ENCODE measurements around the gene SARS1.

Gene SARS1

DNA sequence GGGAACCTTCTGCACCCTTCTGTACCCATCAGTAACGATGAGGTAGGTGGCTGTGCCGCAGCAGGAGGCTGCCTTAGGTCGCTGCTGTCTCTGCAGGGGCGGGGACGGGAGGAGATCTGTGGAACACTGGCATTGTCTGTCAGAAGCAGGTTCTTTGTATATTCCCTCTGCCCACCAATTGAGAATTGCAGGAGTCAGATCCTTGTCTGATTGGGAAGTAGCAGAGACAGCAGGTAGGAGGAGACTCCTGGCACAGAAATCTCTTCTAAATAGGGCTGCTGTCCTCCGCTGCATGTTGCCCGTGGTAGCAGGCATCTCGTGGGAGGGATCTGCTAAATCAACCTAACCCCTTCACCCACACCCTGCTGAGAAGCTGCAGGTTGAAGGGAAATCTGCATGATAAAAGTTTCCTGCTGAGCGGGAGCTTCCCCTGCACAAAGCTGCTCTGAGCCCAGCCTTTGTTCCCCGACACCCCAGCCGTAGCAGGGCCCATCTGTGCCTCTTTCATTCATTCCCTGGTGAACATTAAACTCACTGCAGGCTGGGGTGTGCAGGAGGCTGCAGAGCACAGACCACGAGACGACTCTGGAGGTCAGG lies 15.9 kb downstream of the SARS1 start:
- DNase-seq = no peak

DNA sequence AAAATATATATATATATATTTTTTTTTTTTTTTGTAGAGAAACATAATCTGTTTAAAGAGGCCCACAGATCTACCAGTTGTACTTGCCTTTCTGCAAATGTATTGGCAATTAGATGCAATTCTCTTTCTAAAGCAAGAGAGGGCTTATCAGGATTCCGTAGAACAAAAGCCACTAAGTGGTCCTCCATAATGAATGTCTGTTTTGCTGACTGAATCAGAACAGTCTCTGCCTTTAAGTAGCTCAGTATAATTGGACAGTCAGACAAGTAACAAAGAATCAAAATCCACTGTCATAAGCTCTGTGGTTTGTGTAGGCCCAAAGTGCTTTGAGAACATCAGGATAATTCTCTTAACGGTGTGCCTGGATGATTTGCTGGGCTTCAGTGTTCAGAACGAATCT lies 17.3 kb downstream of the SARS1 start:
- DNase-seq = no peak

DNA sequence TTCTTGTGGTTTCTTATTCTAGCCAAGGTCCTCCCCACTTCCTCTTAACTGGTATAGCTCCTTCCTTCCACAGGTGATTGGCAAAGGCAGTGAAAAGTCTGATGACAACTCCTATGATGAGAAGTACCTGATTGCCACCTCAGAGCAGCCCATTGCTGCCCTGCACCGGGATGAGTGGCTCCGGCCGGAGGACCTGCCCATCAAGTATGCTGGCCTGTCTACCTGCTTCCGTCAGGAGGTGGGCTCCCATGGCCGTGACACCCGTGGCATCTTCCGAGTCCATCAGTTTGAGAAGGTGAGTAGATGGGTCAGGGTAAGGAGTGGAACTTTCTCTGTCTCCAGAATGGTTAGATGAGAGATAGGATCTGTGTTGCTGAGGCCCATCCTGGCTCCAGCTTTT lies 21.4 kb downstream of the SARS1 start:
- no peak for DNase-seq

DNA sequence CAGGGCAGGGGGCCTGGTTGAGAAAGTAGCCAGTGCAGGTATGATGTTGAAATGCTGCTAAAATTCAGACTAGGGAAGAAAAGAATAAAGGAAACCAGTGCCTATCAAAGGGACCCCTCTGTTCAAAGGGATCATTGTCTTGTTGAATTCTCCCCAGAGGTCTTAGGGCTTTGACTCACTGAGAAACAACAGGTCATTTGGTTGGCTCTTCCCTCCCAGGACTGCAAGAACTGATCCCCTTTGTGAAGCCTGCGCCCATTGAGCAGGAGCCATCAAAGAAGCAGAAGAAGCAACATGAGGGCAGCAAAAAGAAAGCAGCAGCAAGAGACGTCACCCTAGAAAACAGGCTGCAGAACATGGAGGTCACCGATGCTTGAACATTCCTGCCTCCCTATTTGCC lies 23.8 kb downstream of the SARS1 start:
- DNase-seq = no peak

DNA sequence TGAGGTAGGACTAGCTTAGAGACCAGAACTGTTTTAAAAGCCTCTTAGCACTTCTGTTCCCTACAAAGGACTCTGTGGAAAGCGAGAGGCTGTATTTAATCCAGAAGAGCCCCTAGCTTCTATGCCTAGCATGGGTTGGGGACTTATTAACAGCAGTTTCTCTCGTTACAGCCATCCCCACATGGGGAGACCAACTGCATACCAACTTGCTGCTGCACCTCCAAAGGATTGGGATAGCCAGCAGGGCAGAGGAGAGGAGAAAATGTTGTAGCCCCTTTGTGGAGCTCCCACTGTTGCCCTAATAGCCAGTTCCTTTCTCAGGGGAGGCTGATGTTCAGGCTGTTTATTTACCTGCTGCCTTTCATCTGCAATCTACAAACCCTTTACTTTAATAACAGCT lies 24.7 kb downstream of the SARS1 start:
- no peak for DNase-seq

DNA sequence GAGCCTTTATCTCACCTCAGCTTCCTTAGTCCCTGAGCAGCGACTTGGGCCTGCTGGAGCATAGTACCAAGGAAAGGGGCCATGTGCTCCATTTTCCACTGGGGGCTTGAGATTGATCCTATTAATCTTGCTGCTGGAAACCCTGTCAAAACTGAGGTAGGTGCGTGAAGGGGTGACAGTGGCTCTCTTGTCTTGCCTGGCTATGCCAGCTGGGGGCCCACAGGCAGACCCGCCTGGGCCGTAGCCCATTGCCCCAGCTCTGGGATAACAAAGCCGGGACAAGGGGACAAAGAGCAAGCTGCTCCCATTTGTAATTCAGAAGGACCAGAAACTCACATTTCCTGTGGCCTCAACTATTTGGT lies 25.3 kb downstream of the SARS1 start:
- no peak for DNase-seq

DNA sequence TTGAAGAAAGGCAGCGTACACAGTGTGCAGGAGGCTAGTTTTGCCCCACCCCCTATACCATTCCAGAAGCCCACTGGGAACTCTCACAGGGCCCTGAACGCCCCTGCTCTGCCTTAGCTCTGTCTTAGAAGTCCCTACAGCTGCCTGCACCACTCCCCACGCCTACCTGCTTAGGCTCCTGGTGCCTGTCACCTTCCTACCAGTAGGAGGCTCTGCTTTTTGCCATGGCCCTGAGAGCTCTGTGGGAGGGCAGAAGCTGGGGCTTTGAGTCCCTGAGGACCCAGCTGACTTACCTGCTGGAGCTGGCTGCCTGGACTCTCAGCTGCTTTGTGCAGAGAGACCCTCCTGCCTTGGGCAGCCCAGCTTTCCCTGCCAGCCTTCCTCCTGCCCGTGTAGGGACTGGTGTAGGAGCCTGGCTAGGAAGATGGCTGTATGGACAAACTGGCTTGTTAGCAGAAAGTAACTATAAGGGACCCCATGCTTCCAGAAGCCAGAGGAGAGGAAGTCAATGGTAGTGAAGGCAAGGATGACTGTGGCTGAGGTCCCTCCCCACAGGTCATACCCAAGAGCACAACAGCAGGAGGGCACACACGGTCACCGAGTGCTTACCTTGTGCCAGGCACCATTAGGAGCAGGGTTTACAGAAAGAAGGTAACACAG lies 25.8 kb downstream of the SARS1 start:
- peak in 1 of 6 experiments; percentile 24 for DNase-seq

DNA sequence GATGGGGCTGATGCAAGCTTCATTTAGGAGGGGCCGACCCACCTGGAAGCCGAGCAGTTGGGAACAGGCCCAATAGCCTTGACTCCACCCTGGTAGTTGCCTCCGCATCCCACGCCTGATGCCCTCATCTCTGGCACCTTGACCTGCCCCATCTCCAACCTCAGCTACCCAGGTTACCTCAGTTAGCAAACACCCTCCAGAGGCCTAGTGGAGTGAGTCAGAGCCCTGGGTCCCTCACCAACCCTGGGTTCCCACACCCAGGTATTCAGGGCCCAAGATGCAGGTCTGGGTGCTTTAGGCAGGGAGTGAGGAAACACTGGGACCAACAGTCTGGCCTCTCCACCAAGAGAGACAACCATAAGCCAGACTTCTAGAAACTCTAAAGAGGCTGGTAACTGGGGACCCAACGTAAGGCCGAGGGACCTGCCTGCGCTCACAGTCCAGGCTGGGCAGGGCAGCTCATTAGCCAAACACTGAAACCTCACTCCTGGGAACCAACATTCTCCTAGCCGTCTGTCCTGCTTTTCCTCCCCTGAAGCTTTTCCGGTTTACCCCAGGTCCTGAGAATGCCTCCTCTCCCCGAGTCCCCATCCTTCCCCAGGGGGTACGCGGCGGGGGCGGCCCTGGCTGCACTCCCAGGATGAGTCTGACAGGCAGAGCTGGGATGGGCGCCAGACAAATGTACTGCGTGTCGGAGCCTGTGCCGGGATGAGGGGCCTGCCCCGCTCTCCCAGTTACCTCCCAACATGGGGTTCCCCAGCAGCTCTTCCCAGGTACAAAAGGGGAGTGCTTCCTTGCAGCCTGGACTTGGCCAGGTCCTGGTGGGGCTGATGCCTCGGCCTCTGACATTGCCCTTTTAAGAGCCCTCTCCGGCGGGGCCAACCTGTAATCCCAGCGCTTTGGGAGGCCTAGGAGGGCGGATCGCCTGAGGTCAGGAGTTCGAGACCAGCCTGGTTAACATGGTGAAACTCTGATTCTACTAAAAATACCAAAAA lies 26.7 kb downstream of the SARS1 start:
- no peak for DNase-seq

DNA sequence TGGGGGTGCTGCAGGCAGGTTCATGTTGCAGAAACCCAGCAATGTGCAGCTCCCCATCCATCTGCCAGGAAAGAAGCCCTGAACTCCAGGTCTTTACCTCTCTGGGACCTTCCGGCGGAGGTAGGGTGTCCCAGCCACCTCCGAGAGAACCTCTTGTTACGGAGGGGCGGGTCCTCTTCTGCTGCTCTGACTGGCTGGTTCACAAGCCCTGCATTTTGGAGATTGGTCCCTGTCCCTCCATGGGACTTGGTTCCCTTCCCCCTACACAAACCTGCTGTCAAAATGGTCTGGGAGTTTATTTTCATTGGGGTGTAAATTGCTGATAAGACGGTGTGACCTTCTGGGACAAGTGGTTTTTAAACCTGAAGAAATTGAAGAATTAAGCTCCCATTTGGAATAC lies 27.6 kb downstream of the SARS1 start:
- DNase-seq = no peak

DNA sequence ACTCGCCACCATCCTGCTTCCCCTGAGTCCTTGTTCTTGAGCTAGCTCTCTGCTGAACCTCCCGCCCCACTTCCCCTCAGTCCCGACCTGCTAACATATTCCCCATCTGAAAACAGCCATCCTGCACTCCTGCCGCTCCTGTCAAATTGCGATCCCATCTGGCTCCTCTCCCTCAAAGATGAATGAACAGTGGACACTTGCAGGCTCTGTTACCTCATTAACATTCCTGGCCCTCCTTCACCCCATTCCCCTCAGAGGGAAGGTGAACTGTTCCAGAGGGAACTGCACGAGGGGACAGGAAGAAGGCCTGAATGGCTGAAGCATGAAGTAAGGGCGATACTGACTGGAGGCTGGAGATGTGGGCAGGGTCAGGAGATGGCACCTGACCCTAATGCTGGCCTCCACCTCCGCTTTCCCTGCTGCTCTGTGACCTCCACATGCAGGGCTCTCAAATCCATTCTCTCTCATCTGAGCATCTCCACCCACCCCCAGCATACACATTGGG lies 28.2 kb downstream of the SARS1 start:
- DNase-seq = no peak

DNA sequence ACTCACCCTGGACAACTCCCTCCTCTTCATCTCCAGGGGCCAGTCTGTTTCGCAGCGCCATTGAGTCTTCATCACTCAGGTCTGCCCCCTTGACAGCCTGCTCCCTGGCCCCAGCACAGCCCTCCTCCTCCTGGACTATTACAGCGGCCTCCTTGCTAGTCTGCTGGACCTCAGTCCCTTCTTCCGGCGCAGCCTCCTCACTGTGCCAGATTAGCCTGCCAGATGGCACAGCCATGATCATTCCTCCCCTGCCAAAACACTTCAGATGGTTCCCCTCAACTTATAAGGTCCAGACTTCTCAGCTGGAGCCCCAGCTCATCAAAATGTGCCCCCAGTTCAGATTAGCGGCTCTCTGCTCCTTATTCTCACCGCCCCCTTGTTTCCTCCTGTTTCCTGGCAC lies 28.7 kb downstream of the SARS1 start:
- DNase-seq = no peak

DNA sequence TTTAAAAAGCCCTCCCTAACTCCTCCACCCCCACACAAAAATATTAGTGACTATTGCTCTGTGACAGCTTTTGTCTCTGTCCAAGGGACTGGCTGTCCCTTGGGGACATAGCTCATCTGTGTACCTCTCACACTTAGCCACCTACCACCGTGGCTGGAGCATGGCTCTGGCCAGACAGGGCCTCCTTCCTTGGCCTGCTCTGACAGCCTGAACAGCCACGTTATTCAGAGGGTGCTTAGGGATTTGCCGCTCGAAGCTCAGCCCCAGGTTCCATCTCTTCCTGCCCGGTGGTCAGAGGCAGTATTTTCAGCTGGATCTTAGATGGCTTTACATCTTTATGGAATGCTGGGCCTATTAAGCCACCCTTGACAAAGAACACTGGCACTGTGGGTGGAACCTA lies 29.5 kb downstream of the SARS1 start:
- no peak for DNase-seq

DNA sequence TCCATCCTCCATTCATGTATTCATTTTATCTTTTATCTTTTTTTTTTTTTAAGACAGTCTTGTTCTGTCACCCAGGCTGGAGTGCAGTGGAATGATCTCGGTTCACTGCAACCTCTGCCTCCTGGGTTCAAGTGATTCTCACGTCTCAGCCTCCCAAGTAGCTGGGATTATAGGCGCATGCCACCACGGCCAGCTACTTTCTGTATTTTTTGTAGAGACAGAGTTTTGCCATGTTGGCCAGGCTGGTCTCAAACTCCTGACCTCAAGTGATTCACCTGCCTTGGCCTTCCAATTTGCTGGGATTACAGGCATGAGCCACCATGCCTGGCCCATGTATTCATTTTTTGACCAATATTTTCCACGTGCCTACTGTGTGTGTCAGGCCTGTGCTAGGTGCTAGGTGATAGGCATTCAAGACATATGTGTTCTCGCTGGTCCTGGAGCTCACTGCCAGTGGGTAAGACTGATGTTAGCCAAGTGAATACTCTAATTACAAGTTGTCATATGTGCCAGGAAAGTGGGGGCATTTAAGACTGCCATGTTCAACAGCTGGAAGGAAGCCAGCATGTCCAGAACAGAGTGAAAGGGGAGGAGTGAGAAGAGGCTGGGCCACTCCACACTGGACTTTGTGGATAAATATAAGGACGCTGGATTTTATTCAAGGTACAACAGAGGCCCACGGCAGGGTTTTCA lies 30.3 kb downstream of the SARS1 start:
- DNase-seq = no peak

DNA sequence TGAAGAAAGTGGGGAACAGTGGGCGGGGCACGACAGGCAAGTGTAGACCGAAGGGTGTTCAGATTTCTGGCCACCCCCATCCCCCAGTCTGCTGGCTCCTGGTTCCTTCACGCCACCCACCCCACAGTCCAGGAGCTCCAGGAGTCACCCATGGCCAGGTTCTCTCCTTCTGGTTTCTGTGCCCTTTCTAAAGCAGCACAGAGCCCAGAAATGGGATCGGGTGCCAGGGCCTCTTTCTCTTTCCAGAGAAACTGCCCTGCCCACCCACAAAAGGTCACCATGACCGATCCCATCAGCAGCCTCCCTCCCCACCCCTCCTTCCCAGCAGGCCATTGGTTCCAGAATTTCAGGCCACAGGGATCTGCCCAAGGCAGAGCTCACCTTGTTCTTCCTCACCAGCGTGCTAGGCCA lies 32.4 kb downstream of the SARS1 start:
- no peak for DNase-seq

DNA sequence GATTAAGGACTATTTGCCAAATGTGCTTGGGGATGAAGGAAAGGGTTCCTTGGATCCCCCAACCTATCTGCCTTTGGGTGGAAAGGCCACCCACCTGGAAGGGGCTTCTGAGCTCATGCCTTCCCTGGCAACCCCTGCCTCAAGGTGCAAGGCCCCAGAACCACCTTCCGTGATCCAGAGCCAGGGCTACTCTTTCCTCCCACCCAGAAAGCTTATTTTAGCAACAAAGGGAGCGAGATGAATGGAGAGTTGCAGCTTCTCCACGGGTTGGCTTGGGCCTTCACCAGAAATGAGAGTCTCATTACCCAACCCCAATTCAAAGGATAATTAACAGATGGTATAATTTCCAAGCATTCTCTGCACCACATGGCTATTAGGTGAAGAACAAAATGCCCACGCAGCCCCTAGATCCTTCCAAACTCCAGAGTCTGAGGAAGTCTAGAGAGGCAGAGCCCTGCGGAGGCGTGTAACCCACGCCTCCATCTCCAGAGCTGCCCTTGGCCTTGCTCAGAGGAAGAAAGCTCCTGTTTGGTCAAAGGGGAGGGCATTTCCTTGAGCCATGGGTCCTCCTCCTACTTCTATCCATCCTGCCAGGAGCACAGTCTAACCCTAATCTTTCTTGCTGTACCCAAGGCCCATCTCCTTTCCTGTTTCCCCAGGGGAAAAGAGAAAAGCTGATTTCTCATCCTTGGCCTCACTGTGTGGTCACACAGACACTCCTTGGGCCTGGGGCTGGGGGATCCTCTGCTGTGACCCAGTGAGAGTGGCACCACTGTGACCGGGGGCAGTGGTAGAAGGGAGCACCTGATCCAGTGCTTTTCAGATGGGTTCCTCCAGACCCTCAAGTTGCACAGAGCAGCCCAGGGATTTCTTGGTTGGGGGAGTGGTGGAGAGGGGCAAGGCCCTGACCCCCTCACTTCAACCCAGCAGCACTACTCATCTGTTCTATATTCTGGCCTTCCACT lies 34.0 kb downstream of the SARS1 start:
- no peak for DNase-seq

DNA sequence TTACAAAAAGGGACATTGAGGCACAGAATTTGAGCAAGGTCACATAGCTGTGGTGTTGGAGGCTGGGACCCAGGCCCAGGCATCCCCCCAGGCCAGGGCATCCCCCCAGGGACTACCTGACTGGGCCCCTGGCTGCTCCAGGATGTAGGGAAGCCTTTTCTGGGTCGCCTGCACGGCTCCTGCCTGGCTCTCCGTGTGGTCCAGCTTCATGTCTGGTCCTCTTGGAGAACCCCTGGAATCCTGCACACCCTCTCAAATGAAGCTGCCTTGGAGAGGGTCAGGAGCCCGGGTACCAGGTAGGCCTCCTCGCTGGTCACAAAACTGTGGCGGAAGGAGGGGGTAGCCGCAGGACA lies 34.7 kb downstream of the SARS1 start:
- DNase-seq = no peak

DNA sequence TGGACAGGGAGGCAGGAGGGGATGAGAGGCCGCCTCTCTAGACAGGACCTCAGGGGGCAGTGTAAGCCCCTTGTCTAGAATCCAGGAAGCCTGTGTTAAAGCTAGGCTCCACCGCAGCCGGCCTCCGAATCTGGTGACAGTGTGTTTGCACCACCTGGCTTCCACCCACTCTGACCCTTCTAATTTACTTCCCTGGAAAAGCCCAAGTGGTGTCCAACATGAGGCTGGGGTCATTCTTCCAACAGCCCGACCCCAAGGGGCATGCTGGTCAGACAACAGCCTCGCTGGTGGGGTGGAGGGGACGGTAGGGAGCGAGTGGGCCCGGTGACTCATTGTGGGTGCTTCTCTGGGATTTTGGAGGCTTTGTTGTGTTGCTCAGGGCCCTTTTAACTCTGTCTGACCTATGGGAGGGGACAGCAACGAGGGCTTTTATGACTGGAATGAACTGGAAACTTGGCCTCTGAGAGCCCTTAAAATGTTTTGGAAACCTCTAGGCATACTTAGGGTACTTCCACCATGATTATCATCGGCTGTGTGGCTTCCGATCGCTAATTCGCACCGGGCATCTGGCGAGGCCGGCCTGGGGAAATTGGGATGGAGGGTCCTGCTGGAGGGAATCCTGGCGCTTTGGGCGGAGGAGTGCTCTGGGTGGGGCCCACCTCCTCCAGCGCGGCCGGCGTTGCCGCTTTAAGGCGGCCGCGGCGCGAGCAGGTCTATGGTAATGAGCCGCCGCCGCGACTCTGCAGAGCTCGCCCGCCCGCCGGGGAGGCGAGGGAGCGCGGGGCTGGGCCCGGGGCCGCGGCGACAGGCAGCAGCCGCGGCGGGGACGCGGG lies 35.3 kb downstream of the SARS1 start, which contains the start of gene CELSR2:
Gene CELSR2, plus strand, starts transcription at position 743 of the 833 bp plus-strand sequence. CDS start 541 bp downstream, outside the sequence.
- peak; percentile 30 to 64 (median 54) for DNase-seq

DNA sequence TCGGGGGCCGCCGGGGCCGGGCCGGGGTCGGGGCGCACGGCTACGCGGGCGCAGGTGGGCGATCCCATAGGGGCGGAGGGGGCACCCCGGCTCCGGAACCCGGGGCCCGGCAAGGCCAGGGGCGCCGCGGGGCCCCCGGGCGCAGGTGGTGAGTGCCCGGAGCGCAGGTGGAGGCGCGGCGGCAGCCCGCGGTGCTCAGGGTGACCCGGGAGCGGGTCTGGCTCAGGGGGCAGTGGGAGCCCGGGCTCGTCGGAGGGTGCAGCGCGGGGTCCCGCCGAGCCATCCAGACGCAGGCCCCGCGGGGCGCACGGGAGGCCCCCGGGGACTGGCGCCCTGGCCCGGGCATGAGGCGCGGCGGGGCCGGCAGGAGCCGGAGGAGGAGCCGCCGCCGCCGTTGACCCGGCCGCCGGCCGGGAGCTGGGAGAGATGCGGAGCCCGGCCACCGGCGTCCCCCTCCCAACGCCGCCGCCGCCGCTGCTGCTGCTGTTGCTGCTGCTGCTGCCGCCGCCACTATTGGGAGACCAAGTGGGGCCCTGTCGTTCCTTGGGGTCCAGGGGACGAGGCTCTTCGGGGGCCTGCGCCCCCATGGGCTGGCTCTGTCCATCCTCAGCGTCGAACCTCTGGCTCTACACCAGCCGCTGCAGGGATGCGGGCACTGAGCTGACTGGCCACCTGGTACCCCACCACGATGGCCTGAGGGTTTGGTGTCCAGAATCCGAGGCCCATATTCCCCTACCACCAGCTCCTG lies 36.1 kb downstream of the SARS1 start:
- DNase-seq = peak in 1 of 6 experiments; percentile 16

DNA sequence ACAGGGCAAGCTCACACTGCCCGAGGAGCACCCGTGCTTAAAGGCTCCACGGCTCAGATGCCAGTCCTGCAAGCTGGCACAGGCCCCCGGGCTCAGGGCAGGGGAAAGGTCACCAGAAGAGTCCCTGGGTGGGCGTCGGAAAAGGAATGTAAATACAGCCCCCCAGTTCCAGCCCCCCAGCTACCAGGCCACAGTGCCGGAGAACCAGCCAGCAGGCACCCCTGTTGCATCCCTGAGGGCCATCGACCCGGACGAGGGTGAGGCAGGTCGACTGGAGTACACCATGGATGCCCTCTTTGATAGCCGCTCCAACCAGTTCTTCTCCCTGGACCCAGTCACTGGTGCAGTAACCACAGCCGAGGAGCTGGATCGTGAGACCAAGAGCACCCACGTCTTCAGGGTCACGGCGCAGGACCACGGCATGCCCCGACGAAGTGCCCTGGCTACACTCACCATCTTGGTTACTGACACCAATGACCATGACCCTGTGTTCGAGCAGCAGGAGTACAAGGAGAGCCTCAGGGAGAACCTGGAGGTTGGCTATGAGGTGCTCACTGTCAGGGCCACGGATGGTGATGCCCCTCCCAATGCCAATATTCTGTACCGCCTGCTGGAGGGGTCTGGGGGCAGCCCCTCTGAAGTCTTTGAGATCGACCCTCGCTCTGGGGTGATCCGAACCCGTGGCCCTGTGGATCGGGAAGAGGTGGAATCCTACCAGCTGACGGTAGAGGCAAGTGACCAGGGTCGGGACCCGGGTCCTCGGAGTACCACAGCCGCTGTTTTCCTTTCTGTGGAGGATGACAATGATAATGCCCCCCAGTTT lies 36.9 kb downstream of the SARS1 start:
- DNase-seq = no peak

Measured in stimulated activated naive CD4-positive, alpha-beta T cell (primary cell).